Mesothelial cell of epicardium (in vitro differentiated cells): Measurements from ENCODE around the gene IGDCC3. TPM values are rescaled to one million over a fixed set of nuclear protein-coding genes. Genes with fewer than 3 reads are reported as not detected.
A peak's percentile ranks its signal among the peaks of the same experiment; 100 is the strongest.

Experiments used
- DNase-seq, 2 experiments: peaks; one replicate each; pipeline ENCODE4 v3.0.0; 2021; ENCODE audit warnings: low spot score in 2 of 2; ENCODE audit not compliant: unreplicated experiment in 2 of 2
- H3K27ac Mint-ChIP-seq: 2 replicates; pipeline ENCODE4 v1.8.0; 2021; ENCODE audit warnings: mixed read lengths
- H3K27me3 Mint-ChIP-seq: 2 replicates; pipeline ENCODE4 v1.8.0; 2021; ENCODE audit warnings: low read depth, mixed read lengths
- H3K36me3 Mint-ChIP-seq: 2 replicates; pipeline ENCODE4 v1.8.0; 2021; ENCODE audit warnings: mixed read lengths
- H3K4me1 Mint-ChIP-seq: 2 replicates; pipeline ENCODE4 v1.8.0; 2021; ENCODE audit warnings: mixed read lengths
- H3K4me3 Mint-ChIP-seq: 2 replicates; pipeline ENCODE4 v1.8.0; 2021; ENCODE audit warnings: mild to moderate bottlenecking, moderate library complexity, mixed read lengths
- H3K9me3 Mint-ChIP-seq: 2 replicates; pipeline ENCODE4 v1.8.0; 2021; ENCODE audit warnings: mixed read lengths
- CTCF ChIP-seq: fragments of 200-600 bp; sonication (generic); IDR thresholded peaks from one replicate; pipeline ENCODE4 v1.5.0; 2021; ENCODE audit warnings: antibody characterized with exemption; ENCODE audit not compliant: unreplicated experiment
- total RNA-seq: library from RNA; stranded (reverse); gene quantifications from 3 replicates; pipeline ENCODE4 v1.2.1, GENCODE V29; 2021

Gene IGDCC3
- total RNA-seq, 1 donor from 2014 or later: 35.1 TPM

- Mint-ChIP-seq H3K9me3 (no peaks in the 10 kb centered on the region), H3K4me1 (peaks cover 17% of the 10 kb centered on the region), H3K27ac (no peak overlapping the region), H3K27me3 (no peaks in the 10 kb centered on the region), H3K4me3 (no peak overlapping the region), H3K36me3 (peaks cover 25% of the 10 kb centered on the region)
- no peak for TF ChIP-seq CTCF
- no peak for DNase-seq
Measured at GRCh38 chr15:65329288-65329983, 48.4 kb downstream of the IGDCC3 start.

- peaks cover 10% of the 10 kb centered on the region for H3K4me1 Mint-ChIP-seq
- no peak overlapping the region for H3K27ac Mint-ChIP-seq
- H3K4me3 Mint-ChIP-seq: no peak overlapping the region
- DNase-seq: no peak
- H3K36me3 Mint-ChIP-seq: peaks cover 25% of the 10 kb centered on the region
- H3K27me3 Mint-ChIP-seq: no peaks in the 10 kb centered on the region
- TF ChIP-seq CTCF: no peak
- no peaks in the 10 kb centered on the region for H3K9me3 Mint-ChIP-seq
Measured at GRCh38 chr15:65328506-65329287, 49.1 kb downstream of the IGDCC3 start.

- H3K4me3 Mint-ChIP-seq: no peak overlapping the region
- peaks cover 14% of the 10 kb centered on the region for H3K4me1 Mint-ChIP-seq
- H3K9me3 Mint-ChIP-seq: no peaks in the 10 kb centered on the region
- H3K27ac Mint-ChIP-seq: no peak overlapping the region
- H3K36me3 Mint-ChIP-seq: peaks cover 25% of the 10 kb centered on the region
- no peak for TF ChIP-seq CTCF
- no peaks in the 10 kb centered on the region for H3K27me3 Mint-ChIP-seq
- no peak for DNase-seq
Measured at GRCh38 chr15:65327651-65328393, 50.0 kb downstream of the IGDCC3 start.

- TF ChIP-seq CTCF: no peak
- H3K9me3 Mint-ChIP-seq: no peaks in the 10 kb centered on the region
- no peak overlapping the region for H3K27ac Mint-ChIP-seq
- H3K27me3 Mint-ChIP-seq: no peaks in the 10 kb centered on the region
- H3K4me3 Mint-ChIP-seq: no peak overlapping the region
- no peak for DNase-seq
- H3K4me1 Mint-ChIP-seq: peaks cover 19% of the 10 kb centered on the region
- peaks cover 23% of the 10 kb centered on the region for H3K36me3 Mint-ChIP-seq
Measured at GRCh38 chr15:65326818-65327217, 51.0 kb downstream of the IGDCC3 start.

- H3K9me3 Mint-ChIP-seq: no peaks in the 10 kb centered on the region
- H3K27ac Mint-ChIP-seq: peak overlapping the region; percentile 53
- H3K4me3 Mint-ChIP-seq: no peak overlapping the region
- H3K4me1 Mint-ChIP-seq: peaks cover 19% of the 10 kb centered on the region
- no peak for DNase-seq
- no peak for TF ChIP-seq CTCF
- H3K36me3 Mint-ChIP-seq: peaks cover 20% of the 10 kb centered on the region
- no peaks in the 10 kb centered on the region for H3K27me3 Mint-ChIP-seq
Measured at GRCh38 chr15:65326117-65326526, 51.7 kb downstream of the IGDCC3 start.
